Stimulated activated CD8-positive, alpha-beta memory T cell treated with anti-CD3 and anti-CD28 coated beads, Interleukin-7, amount 100 ng/mL, for 24 hours (primary cell): ENCODE results near the gene GRK4.

Experiments
- DNase-seq: peaks from one replicate; pipeline ENCODE4 v3.0.0-alpha.2; 2020; ENCODE audit warnings: low read depth

GRK4 gene

GRCh38 chr4:3073158-3074077, 110.0 kb downstream of the GRK4 start:
- no peak for DNase-seq

- DNase-seq, result peak; percentile 95
Measured at GRCh38 chr4:3074078-3074845, 110.9 kb downstream of the GRK4 start, which contains the start of the genes HTT and HTT-AS. TSS of gene HTT (plus strand) at chr4:3074681. CDS start at chr4:3074826, 145 bp downstream. TSS of gene HTT-AS (minus strand) at chr4:3074538.

GRCh38 chr4:3074846-3075651, 111.7 kb downstream of the GRK4 start:
- no peak for DNase-seq

- DNase-seq, result no peak
Measured at GRCh38 chr4:3075652-3075981, 112.2 kb downstream of the GRK4 start.

- no peak for DNase-seq
Measured at GRCh38 chr4:3077796-3078195, 114.4 kb downstream of the GRK4 start.

- DNase-seq, result no peak
Measured at GRCh38 chr4:3079694-3080123, 116.3 kb downstream of the GRK4 start.

- no peak for DNase-seq
Measured at GRCh38 chr4:3082925-3083515, 119.6 kb downstream of the GRK4 start.

GRCh38 chr4:3083732-3084131, 120.4 kb downstream of the GRK4 start:
- DNase-seq, result no peak

- no peak for DNase-seq
Measured at GRCh38 chr4:3085948-3086670, 122.7 kb downstream of the GRK4 start.

- no peak for DNase-seq
Measured at GRCh38 chr4:3087115-3087797, 123.9 kb downstream of the GRK4 start.
